ENCODE results near the gene LRRK1. TPM values are rescaled to one million over a fixed set of nuclear protein-coding genes. Genes with fewer than 3 reads are reported as not detected.

LRRK1 gene
- total RNA-seq, 1 donor = 18.0 TPM

DNA sequence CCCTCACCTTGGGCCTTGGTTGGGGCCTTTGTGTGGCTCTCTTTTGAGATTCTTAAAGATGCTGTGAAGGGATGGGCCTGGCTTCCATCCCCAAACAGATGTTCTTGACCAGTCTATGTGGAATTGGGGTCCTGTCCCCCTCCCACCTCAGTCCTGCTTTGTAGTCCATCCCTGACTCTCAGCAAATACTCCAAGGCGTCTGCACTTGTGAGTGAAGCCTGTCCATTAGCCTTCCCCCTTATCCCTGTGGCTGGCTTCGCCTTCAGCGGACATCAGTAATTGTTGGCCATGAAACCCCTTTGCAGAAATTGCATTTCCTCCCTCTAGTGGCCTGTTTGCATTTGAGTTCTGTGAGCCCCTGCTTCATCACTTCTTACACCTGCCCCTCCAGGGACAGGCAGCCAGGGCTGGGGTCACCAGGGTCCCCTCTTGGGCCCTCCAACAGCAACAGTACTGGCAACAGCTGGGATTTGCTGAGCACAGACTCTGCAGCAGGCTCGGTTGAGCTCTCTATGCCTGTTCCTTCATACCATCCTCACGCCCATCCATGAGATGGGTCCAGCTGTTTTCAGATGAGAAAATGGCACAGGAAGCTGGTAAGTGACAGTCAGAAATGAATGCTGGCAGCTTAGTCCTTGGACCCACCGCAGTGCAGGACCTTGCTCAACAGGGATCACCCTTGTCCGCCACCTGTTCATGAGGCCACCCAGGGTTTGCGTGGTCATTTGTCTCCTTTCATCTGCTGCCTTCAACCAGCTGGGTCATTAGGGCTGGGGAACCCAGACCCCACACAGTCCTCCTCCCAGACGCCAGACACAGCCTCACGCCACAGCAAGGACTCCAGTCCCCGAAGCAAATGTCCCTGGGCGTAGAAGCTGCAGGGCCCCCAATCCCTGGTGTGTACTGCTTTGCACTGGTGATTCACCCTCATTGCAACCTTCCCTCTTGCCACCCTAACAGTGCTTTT, 8.9 kb upstream of the LRRK1 start:
- TF ChIP-seq, protein P1, sequence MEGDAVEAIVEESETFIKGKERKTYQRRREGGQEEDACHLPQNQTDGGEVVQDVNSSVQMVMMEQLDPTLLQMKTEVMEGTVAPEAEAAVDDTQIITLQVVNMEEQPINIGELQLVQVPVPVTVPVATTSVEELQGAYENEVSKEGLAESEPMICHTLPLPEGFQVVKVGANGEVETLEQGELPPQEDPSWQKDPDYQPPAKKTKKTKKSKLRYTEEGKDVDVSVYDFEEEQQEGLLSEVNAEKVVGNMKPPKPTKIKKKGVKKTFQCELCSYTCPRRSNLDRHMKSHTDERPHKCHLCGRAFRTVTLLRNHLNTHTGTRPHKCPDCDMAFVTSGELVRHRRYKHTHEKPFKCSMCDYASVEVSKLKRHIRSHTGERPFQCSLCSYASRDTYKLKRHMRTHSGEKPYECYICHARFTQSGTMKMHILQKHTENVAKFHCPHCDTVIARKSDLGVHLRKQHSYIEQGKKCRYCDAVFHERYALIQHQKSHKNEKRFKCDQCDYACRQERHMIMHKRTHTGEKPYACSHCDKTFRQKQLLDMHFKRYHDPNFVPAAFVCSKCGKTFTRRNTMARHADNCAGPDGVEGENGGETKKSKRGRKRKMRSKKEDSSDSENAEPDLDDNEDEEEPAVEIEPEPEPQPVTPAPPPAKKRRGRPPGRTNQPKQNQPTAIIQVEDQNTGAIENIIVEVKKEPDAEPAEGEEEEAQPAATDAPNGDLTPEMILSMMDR (IDR thresholded peaks at IDR 0.05; ENCODE audit: insufficient read depth, low read length) = peak; percentile 25
- no peak for DNase-seq (ENCODE audit: low read depth)
- H3K4me3 ChIP-seq (ENCODE audit: low read depth, low read length) = no peak overlapping the region

DNA sequence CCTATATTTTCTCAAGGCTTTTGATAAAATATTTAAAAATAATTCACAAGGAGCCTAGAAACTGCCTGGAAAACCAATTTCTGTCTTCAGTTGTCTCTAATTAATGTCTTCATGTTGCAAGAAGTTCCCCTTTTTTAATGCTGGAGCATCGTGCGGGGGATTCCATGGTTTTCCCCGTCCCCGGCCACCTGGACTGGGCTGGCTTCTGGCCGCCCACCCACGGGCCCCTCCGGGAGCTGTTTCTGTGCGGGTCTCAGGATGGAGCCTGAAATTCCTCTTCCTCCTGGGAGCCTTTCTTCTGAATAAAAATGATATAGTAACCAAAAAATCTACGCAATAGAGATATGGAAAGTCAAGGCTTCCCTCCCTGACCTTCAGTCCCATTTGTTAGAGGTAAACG, 8.1 kb upstream of the LRRK1 start:
- DNase-seq (ENCODE audit: low read depth) = no peak
- no peak overlapping the region for H3K4me3 ChIP-seq (ENCODE audit: low read depth, low read length)
- TF ChIP-seq, protein P1 (IDR thresholded peaks at IDR 0.05; ENCODE audit: insufficient read depth, low read length) = no peak

DNA sequence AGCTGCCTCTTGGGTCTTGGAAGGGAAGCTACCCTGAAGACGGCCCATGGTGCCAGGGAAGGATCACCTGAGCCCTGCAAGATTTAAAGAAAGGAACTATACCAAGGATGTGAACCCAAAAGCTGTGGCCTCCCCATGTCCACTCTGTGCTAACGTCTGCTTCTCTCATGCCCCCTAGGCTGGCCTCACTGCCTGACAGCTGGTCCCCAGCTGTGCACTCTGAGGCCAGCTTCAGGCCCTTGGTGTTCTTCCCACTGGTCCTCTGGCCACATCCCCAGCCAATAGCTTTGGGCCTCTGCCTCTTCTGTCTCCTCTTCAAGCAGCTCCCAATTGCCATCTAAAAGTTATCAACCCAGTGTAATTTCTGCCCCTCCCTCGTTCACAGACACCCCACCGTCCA, 5.2 kb upstream of the LRRK1 start:
- no peak overlapping the region for H3K4me3 ChIP-seq (ENCODE audit: low read depth, low read length)
- DNase-seq (ENCODE audit: low read depth) = no peak
- TF ChIP-seq, protein P1 (IDR thresholded peaks at IDR 0.05; ENCODE audit: insufficient read depth, low read length) = no peak

DNA sequence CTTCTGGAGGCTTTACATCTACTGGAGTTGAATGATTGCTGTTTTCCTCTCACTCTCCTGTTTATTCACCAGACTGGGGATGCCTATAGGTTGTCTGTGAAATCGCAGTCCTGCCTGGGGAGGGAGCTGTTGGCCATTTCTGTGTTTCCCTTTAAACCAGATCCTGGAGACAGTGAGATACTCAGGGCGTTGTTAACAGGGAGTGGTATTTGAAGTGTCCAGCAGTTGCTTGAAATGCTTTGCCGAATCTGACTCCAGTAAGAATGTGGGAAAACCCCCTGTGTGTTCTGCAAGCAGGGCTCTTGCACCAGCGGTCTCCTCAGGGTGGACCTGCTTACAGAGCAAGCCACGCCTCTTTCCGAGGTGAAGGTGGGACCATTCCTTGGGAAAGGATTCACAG, 4.3 kb upstream of the LRRK1 start:
- TF ChIP-seq, protein P1 (IDR thresholded peaks at IDR 0.05; ENCODE audit: insufficient read depth, low read length) = no peak
- peak; percentile 18 for DNase-seq (ENCODE audit: low read depth)
- no peak overlapping the region for H3K4me3 ChIP-seq (ENCODE audit: low read depth, low read length)

DNA sequence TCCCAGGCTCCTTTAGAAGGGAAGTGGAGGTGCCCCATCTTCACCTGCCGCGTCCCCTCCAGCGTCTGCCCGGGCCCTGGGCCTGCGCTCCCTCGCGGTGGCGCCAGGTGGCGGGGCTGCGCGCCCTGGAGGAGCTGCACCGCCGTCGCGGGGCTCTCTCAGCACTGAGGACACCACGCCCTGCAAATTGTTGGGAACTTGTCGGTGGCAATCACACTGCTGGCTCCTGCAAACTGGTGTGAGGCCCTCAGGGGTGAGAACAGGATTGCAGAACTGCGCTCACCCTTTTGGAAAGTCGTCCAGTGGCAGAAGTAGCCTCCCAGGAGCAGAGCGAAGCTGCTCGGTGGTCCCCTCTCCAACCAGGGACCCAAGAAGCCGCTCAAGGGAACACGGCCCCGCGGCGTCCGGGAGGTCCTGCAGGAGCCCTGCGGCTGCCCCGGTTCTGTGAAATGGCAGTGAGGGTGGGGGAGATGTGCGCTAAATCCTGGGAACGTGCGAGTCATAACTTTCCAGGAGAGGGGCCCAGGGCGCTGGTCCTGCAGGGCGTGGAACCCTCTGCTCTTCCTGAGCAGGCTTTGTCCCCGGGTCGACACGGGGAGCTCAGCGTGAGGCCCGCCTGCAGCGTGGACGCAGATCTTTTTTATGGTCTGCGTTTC, 995 bp upstream of the LRRK1 start:
- TF ChIP-seq, protein P1 (IDR thresholded peaks at IDR 0.05; ENCODE audit: insufficient read depth, low read length) = peak; percentile 74
- H3K4me3 ChIP-seq (ENCODE audit: low read depth, low read length) = peak overlapping the region; percentile 79
- DNase-seq (ENCODE audit: low read depth) = peak; percentile 72

DNA sequence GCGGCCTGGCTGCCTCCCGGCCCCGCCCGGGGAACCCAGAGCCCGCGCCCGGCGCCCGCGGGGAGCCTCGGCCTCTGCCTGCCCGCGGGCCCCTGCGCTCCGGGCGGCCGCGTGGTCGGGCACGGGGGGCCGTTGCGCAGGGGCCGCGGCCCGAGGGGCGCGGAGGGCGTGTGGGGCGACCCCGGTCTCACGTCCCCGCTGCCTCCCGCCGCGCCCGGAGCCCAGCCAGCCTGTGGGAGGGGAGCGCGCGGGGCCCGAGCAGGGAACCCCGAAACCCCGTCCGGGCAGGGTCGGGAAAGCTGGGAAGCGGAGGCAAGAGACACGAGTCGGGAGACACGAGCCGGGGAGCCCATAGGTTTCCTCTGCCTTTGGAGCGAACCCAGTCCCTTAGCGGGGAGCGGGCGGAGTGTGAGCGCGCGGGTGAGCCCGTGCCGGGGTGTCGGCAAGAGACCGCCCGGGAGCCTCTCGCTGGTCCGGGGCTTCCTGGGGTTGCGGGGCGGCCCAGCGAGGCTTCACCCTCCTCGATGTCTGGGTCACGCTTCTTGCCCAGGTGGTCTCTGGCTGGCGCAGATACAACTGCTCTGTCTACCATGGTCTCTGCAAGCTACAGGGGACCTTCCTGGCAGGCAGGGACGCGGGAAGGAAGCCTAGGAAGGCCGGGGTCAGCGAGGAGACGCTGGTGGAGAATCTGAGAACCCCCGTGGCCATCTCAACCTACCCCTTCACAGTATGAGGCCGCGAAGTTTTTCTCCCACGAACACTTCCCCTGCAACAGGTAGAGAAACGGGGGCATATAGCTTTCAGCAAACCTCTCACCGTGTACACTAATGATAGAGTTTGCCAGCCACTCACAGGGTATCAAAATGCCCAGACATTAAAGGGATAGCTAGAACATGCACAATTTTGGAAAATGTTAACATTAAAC, 586 bp downstream of the LRRK1 start:
- TF ChIP-seq, protein P1 (IDR thresholded peaks at IDR 0.05; ENCODE audit: insufficient read depth, low read length) = no peak
- DNase-seq (ENCODE audit: low read depth) = no peak
- peak overlapping the region; percentile 79 for H3K4me3 ChIP-seq (ENCODE audit: low read depth, low read length)

Data from fibroblast of the aortic adventitia (primary cell).